HG03280 (cell line): ENCODE data around the gene SLCO6A1.
A peak's percentile ranks its signal among the peaks of the same experiment; 100 is the strongest.

Experiments used
- ATAC-seq: cut with Tn5 transposase; IDR thresholded peaks from one replicate; pipeline ENCODE4 v1.9.1; 2021; ENCODE audit warnings: mild to moderate bottlenecking, moderate library complexity; ENCODE audit not compliant: unreplicated experiment

Gene SLCO6A1

DNA sequence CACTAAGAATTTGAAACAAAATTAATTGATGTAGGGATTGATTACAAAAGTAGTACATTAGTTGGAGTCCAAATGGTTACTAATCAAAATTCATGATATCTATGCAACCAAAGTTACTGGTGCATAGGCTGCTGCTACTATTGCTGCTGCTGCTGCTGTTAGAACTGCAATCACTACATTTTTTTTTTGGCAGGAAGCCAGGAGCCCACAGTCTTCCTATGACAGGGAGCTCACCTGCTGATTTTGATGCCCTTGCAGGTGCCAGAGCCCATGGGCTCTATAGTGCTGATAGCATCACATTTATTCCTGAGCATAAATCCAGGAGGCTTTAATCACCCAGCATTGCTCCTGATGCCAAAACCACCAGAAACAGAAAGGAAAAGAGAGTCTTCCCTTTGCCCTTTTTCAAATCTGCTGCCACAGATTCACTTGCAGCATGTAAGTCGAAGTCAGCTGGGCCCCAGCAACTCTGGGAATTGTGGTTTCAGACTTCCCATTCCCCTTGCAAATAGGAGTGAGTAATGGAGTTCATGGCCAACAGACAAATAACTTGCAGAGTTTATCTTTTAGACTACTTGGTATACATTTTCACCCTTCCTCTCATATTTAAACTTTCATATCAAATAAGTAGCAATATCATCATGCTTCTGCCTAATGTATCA lies 17.6 kb downstream of the SLCO6A1 start:
- ATAC-seq, result no peak

DNA sequence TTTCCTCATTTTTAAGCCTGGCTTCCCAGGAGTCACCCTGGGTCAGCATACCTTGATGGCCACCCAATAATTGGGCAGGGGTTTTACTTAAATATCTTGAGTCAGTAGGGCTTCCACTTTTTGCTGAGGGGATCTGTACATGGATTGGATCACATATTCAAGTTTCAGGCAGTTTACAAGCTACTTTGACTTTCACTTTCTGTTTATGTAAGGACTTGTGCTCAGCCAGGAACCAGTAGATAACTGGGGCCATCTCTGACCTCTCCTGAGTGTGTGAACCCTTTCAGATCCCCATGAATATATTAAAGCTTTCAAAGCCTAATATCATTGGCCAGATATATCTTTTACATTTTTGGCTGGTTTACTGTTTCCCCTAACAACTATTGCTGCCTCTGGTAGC lies 45.1 kb downstream of the SLCO6A1 start:
- ATAC-seq, result peak; percentile 80

DNA sequence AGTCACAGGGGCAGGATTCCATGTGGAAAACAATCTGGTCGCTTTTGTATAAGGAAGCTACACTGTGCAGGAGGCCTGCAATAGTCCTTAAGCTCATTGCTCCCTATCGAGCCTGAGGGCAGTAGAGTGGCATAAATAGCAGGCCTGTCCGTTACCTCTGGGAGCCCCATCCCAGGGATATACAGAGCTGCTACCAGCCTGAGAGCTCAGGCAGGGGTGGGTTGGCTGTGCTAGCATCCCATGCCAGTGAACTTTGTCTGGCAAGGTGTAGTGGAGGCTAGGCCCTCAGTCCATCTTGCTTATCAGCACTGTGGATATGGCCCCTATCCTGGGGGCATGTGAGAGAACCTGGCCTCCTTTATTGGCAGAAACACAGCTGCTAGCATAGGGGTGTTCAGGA lies 47.7 kb downstream of the SLCO6A1 start:
- no peak for ATAC-seq

DNA sequence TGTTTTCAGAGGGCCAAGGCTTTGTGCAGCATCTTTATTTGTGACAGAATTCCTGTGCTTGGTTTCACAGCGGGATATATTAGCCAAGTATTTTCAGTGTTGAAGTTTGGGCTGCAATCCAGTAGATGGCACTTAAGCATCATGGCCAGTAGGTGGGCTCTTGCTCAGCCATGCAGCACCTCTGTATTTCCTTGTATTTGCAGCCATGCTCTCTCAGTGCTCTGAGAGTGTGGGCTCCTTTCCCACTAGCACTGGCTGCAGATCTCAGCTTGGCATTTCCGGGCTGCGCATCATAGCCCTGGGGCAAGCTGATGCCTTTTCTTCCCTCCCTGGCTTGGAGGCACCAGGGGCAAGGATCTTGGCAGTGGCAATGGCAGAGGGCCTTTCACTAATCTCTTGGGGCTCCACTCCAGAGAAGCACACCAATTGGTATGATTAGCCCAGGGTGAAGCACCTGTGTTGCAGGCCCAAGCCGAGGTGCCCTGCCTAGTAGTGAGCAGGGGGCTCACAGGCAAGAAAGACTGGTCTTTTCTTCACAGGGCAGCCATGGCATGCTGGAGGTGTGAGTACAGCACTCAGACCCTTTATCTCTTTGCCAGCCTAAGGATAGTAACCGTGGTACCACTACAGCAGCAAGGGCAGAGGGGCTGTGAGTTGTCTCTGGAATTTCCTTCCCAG lies 48.3 kb downstream of the SLCO6A1 start:
- no peak for ATAC-seq

DNA sequence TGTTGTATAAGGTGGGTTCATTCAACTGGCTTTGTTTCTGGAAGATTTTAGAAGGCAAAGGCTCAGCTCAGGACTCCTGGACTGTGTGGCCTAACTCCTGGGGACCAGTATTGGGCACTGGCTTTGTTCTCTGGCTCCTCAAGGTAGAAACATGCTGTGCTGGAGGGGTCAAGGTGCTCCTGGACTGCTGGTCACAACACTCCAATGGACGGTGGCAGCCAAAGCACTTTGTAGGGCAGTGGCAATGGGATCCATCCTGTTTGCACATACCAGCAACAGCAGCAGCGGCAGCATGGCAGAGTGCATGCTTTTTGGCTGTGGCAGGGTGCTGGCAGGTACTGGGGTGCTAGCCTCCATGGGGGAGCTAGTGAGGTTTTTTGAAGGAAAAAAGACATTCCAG lies 65.3 kb downstream of the SLCO6A1 start:
- ATAC-seq, result no peak

DNA sequence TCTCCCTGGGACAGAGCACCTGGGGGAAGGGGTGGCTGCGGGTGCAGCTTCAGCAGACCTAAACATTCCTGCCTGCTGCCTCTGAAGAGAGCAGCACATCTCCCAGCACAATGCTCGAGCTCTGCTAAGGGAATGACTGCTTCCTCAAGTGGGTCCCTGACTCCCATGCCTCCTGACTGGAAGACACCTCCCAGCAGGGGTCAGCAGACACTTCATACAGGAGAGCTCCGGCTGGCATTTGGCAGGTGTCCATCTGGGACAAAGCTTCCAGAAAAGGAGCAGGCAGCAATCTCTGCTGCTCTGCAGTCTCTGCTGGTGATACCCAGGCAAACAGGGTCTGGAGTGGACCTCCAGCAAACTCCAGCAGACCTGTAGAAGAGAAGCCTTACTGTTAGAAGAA lies 77.2 kb downstream of the SLCO6A1 start:
- no peak for ATAC-seq

DNA sequence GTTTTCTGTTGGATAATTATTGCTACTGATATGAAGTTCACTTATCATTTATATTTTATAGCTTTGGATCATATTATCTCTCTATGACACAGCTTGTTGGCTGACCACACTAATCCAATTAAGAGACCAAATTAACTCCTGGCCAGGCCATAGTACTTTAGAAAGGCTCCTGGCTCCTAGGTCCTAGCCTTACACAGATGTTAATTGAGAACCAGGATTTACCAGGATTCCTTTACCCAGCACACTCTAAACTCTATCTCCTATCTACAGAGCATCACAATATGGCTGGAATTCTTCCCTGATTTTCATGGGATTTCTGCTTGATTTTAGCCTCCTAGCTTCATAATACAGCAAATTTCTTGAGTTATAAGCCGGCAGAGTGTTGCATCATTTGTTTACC lies 80.3 kb downstream of the SLCO6A1 start:
- no peak for ATAC-seq

DNA sequence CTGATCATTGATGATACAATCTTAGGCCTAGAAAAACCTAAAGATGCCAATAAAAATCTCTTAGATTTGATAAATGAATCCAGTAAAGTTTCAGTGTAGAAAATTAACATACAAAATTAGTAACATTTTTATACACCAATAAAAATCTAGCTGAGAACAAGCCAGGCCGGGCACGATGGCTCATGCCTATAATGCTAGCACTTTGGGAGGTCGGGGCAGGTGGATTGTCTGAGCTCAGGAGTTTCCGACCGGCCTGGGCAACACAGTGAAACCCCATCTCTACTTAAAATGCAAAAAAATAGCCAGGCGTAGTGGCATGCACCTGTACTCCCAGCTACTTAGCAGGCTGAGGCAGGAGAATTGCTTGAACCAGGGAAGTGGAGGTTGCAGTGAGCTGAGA lies 84.4 kb downstream of the SLCO6A1 start:
- no peak for ATAC-seq

DNA sequence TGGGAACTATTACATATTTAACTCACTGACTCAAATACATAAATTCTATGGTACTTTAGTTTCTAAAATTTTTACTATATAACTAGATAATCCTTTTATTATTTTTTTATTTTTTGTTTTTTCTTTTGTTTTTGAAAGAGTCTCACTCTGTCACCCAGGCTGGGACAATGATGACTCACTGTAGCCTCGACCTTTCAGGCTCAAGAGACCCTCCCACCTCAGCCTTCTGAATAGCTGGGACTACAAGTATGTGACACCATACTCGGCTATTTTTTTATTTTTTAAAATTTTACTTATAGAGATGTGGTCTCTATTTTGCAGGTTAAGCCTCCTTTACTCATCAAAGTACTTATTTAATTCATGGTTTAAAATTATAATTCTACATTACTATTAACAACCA lies 110.6 kb downstream of the SLCO6A1 start:
- no peak for ATAC-seq

DNA sequence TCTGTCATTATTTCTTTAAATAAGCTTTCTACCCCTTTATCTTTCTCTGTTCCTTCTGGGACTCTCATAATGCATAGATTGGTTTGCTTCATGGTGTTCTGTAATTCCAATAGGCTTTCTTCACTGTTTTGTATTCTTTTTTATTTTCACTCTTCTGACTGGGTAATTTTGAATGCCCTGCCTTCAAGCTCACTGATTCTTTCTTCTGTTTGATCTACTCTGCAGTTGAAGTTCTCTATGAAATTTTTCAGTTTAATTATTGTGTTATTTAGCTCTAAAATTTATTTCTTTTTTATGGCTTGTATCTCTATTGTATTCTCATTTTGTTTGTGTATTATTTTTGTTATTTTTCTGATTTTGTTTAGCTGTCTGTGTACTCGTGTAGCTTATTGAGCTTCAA lies 113.4 kb downstream of the SLCO6A1 start:
- ATAC-seq, result no peak

DNA sequence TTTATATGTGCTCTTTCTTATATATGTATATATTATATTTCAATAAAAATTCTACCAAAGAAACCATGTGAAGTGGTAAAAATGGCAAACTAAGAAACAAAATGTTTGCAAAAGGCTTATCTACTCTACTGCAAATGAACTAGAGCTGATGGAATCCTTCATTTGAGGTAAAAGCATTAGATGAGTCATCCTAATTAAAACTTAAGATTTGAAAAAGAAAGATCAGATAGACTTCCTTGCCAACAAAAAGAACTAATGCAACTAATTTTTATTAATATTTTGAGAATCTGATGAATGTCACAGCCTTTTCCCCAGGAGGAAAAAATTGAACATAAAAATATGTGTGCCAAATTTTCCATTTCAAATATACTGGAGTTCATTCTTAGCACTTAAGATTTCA lies 118.6 kb downstream of the SLCO6A1 start:
- ATAC-seq, result no peak

DNA sequence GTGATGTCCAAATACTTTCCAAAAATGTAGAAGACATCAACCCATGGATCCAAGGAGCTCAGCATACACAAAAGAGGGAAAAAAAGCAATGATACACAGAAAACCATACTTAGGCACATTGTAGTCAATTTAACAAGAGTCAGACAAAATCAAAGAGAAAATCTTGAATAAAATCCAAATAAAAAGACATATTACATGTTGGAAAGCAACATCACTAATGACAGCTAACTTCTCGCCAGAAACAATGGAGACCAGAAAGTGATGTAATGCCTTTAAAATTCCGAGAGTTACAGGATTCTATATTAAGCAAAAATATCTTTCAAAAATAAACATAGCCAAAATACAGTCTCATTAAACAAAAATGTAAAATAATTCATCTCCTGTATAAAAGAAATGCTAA lies 122.9 kb downstream of the SLCO6A1 start:
- ATAC-seq, result no peak

DNA sequence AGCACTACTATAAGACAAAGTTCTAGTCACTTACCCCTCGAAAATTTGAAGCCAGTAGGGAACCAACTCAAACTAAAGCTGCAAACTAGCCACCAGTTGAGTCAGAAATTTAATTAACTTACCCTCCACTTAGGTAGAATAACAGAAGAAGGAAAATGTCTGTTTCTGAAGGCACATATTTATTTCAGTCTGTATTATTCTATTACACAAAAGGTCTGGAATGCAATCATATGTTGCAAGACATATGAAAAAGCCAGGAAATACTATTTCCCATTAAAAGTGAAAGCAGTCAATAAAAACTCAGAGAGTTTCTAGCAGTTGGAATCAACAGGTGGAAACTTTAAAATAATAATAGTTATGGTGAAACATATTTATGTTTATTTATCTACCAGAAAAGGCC lies 123.5 kb downstream of the SLCO6A1 start:
- no peak for ATAC-seq

DNA sequence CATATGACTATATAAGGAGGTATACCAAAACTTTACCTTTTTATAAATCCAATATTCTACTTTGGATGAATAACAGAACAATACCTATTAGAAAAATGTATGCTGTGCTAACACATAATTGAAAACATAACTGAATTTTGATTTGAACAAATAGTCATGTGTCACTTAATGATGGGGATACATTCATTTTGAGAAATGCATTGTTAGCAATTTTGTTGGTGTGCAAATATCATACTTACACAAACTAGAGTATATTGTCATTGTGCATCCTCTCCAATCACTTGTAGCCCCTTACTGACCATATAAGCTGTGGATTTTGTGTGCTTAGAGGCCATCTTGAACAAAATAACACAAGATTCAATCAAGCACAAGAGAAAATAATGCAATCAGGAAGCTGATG lies 130.4 kb downstream of the SLCO6A1 start:
- ATAC-seq, result no peak

DNA sequence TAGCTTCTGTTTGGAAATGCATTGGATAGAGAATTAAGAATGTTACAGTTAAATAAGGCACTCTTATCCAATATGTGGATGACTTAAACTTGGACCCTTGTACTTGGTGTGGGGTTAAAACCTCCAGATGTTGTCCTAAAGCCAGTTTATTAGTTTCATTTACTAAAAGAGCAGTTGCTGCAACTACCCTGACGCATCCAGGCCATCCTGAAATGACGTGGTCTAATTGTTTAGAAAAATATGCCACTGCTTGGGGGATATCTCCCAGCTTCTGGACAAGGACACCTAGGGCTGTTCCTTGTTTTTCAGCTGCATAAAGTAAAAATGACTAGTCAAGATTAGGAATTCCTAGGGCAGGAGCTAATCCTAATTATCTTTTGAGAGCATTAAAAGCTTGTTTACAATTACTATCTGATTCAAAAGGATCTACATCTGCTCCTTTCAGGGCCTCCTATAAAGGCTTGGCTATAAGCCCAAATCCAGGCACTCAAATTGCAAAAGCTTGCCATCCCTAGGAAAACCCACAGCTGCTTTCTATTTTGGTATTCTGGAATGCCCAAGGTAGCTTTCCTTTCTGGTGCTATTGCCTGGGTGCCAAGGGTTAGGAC lies 157.0 kb downstream of the SLCO6A1 start:
- ATAC-seq, result no peak

DNA sequence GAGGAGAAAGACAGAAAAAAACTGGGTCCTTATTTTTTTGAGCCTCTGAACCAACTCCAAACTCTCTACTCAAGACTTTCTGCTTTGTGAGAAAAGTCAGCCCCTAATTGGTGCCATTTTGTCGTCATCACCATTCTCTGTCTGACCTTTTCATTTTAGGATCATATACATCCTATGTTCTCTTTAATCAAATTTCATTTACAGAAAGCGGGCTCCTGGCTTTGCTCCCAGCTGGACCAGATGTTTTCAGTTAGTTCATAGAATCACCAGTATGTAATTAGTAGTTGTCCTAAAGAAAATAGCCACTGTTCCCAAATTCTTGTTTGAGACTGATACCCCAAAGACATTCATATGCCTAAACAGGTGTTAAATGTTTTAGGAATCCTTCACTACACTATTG lies 174.1 kb downstream of the SLCO6A1 start:
- no peak for ATAC-seq
